HG03469 (cell line): ENCODE results near the gene NEK1.

Experiments used
- ATAC-seq: cut with Tn5 transposase; IDR thresholded peaks from one replicate; pipeline ENCODE4 v1.9.1; 2021; ENCODE audit warnings: mild to moderate bottlenecking, moderate library complexity, moderate number of reproducible peaks; ENCODE audit not compliant: unreplicated experiment

The NEK1 gene

GRCh38 chr4:169383724-169384123 lies 228.7 kb downstream of the NEK1 start:
- ATAC-seq = no peak

GRCh38 chr4:169379688-169380087 lies 232.7 kb downstream of the NEK1 start:
- ATAC-seq = no peak

GRCh38 chr4:169377367-169377766 lies 235.0 kb downstream of the NEK1 start:
- no peak for ATAC-seq

GRCh38 chr4:169376421-169376820 lies 236.0 kb downstream of the NEK1 start:
- no peak for ATAC-seq

GRCh38 chr4:169372791-169373190 lies 239.6 kb downstream of the NEK1 start:
- no peak for ATAC-seq

- ATAC-seq = no peak
Observed at GRCh38 chr4:169369634-169370033, 242.7 kb downstream of the NEK1 start.

GRCh38 chr4:169367826-169368225 lies 244.6 kb downstream of the NEK1 start:
- no peak for ATAC-seq

- no peak for ATAC-seq
Observed at GRCh38 chr4:169366821-169367220, 245.6 kb downstream of the NEK1 start.

GRCh38 chr4:169362607-169363006 lies 249.8 kb downstream of the NEK1 start:
- ATAC-seq = no peak

- no peak for ATAC-seq
Observed at GRCh38 chr4:169361756-169362155, 250.6 kb downstream of the NEK1 start.

- ATAC-seq = no peak
Observed at GRCh38 chr4:169359961-169360360, 252.4 kb downstream of the NEK1 start.

GRCh38 chr4:169352360-169352759 lies 260.0 kb downstream of the NEK1 start:
- no peak for ATAC-seq

- no peak for ATAC-seq
Observed at GRCh38 chr4:169351872-169352271, 260.5 kb downstream of the NEK1 start.

- ATAC-seq = no peak
Observed at GRCh38 chr4:169348541-169348940, 263.8 kb downstream of the NEK1 start.

GRCh38 chr4:169346840-169347239 lies 265.5 kb downstream of the NEK1 start:
- ATAC-seq = no peak

GRCh38 chr4:169345316-169345721 lies 267.1 kb downstream of the NEK1 start:
- no peak for ATAC-seq
